Large intestine (tissue), 12 donors: ENCODE data around the gene TRIO. TPM values are rescaled to one million over a fixed set of nuclear protein-coding genes. Genes with fewer than 3 reads are reported as not detected.
"Not testable (repeated sequence)": the region's sequence is repeated elsewhere in the genome, so short reads cannot be mapped to it uniquely, and the experiment has no call there.

Experiments used
- DNase-seq, 2 donors: peaks; one replicate each; pipeline versions ENCODE4 v3.0.0 to v3.0.0-alpha.2; 2013
- H3K27ac ChIP-seq: one replicate; pipeline ENCODE4 v1.5.1; 2013; ENCODE audit warnings: low read length
- H3K27me3 ChIP-seq: 2 replicates; pipeline ENCODE4 v1.6.1; 2013; ENCODE audit warnings: low read length; ENCODE audit not compliant: control insufficient read depth, insufficient read depth
- H3K36me3 ChIP-seq: 2 replicates; pipeline ENCODE4 v1.6.1; 2013; ENCODE audit warnings: low read length; ENCODE audit not compliant: control insufficient read depth, insufficient read depth
- H3K4me1 ChIP-seq: one replicate; pipeline ENCODE4 v1.6.1; 2013; ENCODE audit warnings: low read length; ENCODE audit not compliant: control insufficient read depth, insufficient read depth
- H3K4me3 ChIP-seq: one replicate; pipeline ENCODE4 v1.5.1; 2013; ENCODE audit warnings: low read length
- H3K9me3 ChIP-seq: one replicate; pipeline ENCODE4 v1.6.1; 2013; ENCODE audit warnings: mild to moderate bottlenecking, low read depth, low read length, moderate library complexity; ENCODE audit not compliant: control insufficient read depth
- WGBS: methylation state at CpG from one replicate; pipeline ENCODE4 v1.1.5; 2013; ENCODE audit warnings: low lambda C conversion rate; ENCODE audit not compliant: insufficient coverage; 5-methylcytosine and 5-hydroxymethylcytosine counted together
- long read RNA-seq, 11 donors: transcript quantifications; one replicate each; lab custom pipeline, GENCODE V29; 2026
- polyA plus RNA-seq: library from polyadenylated mRNA; unstranded; fragments of 120-200 nt; gene quantifications from one replicate; pipeline ENCODE4 v1.2.1, GENCODE V29; 2013

TRIO gene
- 66.6 TPM for polyA plus RNA-seq
- long read RNA-seq, donor 1, partial matches to known transcripts = 0 of 1 reads
- long read RNA-seq, donor 1, other reads (novel, unspliced or antisense) = 0 of 1 reads
- long read RNA-seq, donor 2, partial matches to known transcripts = 0 of 4 reads
- long read RNA-seq, donor 2, other reads (novel, unspliced or antisense) = 0 of 4 reads
- long read RNA-seq, donor 3, partial matches to known transcripts = 0 of 5 reads
- long read RNA-seq, donor 3, other reads (novel, unspliced or antisense) = 0 of 5 reads
- long read RNA-seq, donor 4 = 0 reads
- long read RNA-seq, donor 5, partial matches to known transcripts = 0 of 4 reads
- long read RNA-seq, donor 5, other reads (novel, unspliced or antisense) = 0 of 4 reads
- long read RNA-seq, donor 6, partial matches to known transcripts = 0 of 2 reads
- long read RNA-seq, donor 6, other reads (novel, unspliced or antisense) = 0 of 2 reads
- long read RNA-seq, donor 7, partial matches to known transcripts = 6 of 11 reads
- long read RNA-seq, donor 7, other reads (novel, unspliced or antisense) = 0 of 11 reads
- long read RNA-seq, donor 8, partial matches to known transcripts = 0 of 5 reads
- long read RNA-seq, donor 8, other reads (novel, unspliced or antisense) = 0 of 5 reads
- long read RNA-seq, donor 9, partial matches to known transcripts = 5 of 8 reads
- long read RNA-seq, donor 9, other reads (novel, unspliced or antisense) = 0 of 8 reads
- long read RNA-seq, donor 10, partial matches to known transcripts = 0 of 1 reads
- long read RNA-seq, donor 10, other reads (novel, unspliced or antisense) = 0 of 1 reads
- long read RNA-seq, donor 11, partial matches to known transcripts = 0 of 2 reads
- long read RNA-seq, donor 11, other reads (novel, unspliced or antisense) = 0 of 2 reads

DNA sequence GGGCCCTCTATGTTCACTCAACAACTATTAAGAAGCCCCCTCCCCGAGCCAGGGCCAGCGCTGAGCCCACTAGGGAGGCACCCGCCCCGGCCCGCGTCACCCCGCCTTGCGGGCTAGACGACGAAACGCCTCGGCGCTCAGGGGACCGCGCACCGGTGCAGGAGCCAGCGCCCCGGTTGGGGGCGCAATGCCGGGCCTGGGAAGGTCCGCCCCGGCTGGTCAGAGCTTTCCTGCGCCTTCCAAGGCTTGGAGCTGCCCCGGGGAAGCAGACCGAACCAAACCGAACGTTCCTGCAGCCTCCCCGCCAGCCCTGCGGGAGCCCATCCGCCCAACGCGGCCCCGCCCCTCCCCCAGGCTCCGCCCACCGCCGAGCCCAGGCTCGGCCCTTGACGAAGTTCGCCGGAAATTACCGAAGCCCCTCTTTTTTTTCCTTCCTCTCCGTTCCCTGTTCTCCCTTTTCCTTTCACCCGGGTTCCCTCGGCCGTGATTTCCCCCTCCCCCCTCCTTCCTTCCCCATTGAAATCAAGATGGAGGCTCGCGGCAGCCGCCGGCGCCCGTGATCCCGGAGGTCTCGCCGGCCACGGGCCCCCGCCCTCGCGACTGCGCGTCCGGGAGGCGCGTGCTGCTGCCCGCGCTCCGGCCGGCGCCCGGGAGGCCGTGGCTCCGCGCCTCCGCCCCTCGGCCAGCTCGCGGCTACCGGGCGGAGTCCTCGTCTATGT, at the start of gene TRIO:
Gene TRIO, plus strand, starts transcription at position 516 of the 719 bp plus-strand sequence. CDS start 384 bp downstream, outside the sequence.
- DNase-seq = peak; percentile 87 to 94
- Histone ChIP-seq H3K4me3 (peak within 1 kb of the TSS; percentile 90), H3K4me1 (peaks cover 27% of the 10 kb centered on the region), H3K9me3 (no peaks in the 10 kb centered on the region), H3K36me3 (no peaks in the 10 kb centered on the region), H3K27ac (peak within 1 kb of the TSS; percentile 91), H3K27me3 (peaks cover 2% of the 10 kb centered on the region)
- no CpG with 5 or more reads among the region's 79 CpGs for WGBS

DNA sequence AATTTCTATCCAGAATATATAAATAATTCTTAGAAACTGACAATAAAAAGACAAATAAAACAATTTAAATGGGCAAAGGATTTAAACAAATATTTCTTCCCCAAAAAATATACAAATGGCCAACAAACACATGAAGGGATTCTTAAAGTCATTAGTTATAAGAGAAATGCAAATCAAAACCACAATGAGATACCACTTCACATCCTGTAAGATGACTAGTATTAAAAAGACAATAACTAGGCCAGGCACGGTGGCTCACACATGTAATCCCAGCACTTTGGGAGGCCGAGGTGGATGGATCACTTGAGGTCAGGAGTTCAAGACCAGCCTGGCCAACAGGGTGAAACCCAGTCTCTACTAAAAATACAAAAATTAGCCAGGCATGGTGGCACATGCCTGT, 45.8 kb upstream of the TRIO start:
- H3K27ac ChIP-seq, H3K4me1 ChIP-seq, H3K36me3 ChIP-seq, H3K9me3 ChIP-seq, H3K27me3 ChIP-seq, DNase-seq, H3K4me3 ChIP-seq: not testable (repeated sequence)
- WGBS = no CpG with 5 or more reads among the region's 2 CpGs

GRCh38 chr5:14097998-14098471, 45.1 kb upstream of the TRIO start:
- H3K27ac ChIP-seq = no peak overlapping the region

GRCh38 chr5:14100281-14100680, 42.9 kb upstream of the TRIO start:
- Histone ChIP-seq H3K36me3 (no peaks in the 10 kb centered on the region), H3K27me3 (peaks cover 3% of the 10 kb centered on the region), H3K4me3 (no peak overlapping the region), H3K27ac (no peak overlapping the region), H3K9me3 (peaks cover 2% of the 10 kb centered on the region), H3K4me1 (no peaks in the 10 kb centered on the region)
- 83% methylated on average over 3 of the region's 10 CpGs for WGBS
- DNase-seq = no peak

More at GRCh38 chr5:14097998-14098471, 45.1 kb upstream of the TRIO start:
- no peaks in the 10 kb centered on the region for H3K4me1 ChIP-seq
- DNase-seq = no peak
- H3K9me3 ChIP-seq = no peaks in the 10 kb centered on the region
- H3K4me3 ChIP-seq = no peak overlapping the region
- WGBS = 100% methylated on average over 1 of the region's 1 CpG
- H3K27me3 ChIP-seq = peaks cover 5% of the 10 kb centered on the region
- H3K36me3 ChIP-seq = no peaks in the 10 kb centered on the region

GRCh38 chr5:14101922-14102321, 41.2 kb upstream of the TRIO start:
- H3K4me1 ChIP-seq = no peaks in the 10 kb centered on the region
- no peaks in the 10 kb centered on the region for H3K36me3 ChIP-seq
- no peak overlapping the region for H3K4me3 ChIP-seq
- DNase-seq = no peak
- peaks cover 2% of the 10 kb centered on the region for H3K9me3 ChIP-seq
- H3K27ac ChIP-seq = no peak overlapping the region
- no CpG with 5 or more reads among the region's 2 CpGs for whole genome bisulfite sequencing
- peaks cover 3% of the 10 kb centered on the region for H3K27me3 ChIP-seq

GRCh38 chr5:14102666-14103065, 40.5 kb upstream of the TRIO start:
- Histone ChIP-seq H3K27me3 (peaks cover 3% of the 10 kb centered on the region), H3K4me1 (no peaks in the 10 kb centered on the region), H3K9me3 (peaks cover 2% of the 10 kb centered on the region), H3K36me3 (no peaks in the 10 kb centered on the region), H3K4me3 (no peak overlapping the region), H3K27ac (no peak overlapping the region)
- WGBS = no CpG with 5 or more reads among the region's 1 CpG
- no peak for DNase-seq

DNA sequence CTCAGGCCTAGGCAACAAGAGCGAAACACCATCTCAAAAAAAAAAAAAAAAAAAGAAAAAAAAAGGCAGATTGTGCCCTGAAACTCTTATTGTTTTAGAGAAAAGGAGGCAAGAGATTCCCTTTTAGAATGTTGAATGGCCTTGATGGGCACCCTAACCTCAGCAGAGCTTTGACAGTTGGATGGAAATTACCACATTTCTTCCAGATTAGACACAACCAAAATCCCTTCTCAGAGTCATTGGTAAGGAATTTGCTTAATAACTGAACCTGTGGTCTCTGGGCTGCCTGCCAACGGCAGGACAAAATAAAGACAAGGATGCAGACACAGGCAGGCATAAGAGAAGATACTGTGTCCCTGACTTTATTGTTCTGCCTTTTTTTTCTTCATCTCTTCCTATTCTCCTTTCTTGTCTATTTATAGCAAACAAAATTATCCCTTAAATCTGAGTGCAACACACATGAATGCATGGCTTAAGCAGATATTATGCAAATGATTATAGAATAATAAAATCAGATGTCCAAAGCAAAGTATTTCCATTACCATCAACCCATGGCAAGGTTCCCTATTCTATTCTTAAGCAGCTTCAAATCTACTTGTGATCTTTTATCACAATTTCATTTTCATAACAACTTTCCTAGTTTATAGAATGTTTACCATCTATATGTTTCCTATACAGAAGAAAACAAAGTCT, 37.3 kb upstream of the TRIO start:
- Histone ChIP-seq H3K27ac (no peak overlapping the region), H3K4me3 (no peak overlapping the region), H3K27me3 (no peaks in the 10 kb centered on the region), H3K4me1 (no peaks in the 10 kb centered on the region), H3K9me3 (peaks cover 2% of the 10 kb centered on the region), H3K36me3 (no peaks in the 10 kb centered on the region)
- WGBS = 100% methylated on average over 1 of the region's 2 CpGs
- DNase-seq = no peak

GRCh38 chr5:14107536-14107935, 35.6 kb upstream of the TRIO start:
- no peaks in the 10 kb centered on the region for H3K36me3 ChIP-seq
- no peak overlapping the region for H3K27ac ChIP-seq
- DNase-seq = no peak
- H3K4me3 ChIP-seq = no peak overlapping the region
- WGBS = 90% methylated on average over 2 of the region's 8 CpGs
- H3K4me1 ChIP-seq = no peaks in the 10 kb centered on the region
- H3K27me3 ChIP-seq = no peaks in the 10 kb centered on the region
- peaks cover 2% of the 10 kb centered on the region for H3K9me3 ChIP-seq

DNA sequence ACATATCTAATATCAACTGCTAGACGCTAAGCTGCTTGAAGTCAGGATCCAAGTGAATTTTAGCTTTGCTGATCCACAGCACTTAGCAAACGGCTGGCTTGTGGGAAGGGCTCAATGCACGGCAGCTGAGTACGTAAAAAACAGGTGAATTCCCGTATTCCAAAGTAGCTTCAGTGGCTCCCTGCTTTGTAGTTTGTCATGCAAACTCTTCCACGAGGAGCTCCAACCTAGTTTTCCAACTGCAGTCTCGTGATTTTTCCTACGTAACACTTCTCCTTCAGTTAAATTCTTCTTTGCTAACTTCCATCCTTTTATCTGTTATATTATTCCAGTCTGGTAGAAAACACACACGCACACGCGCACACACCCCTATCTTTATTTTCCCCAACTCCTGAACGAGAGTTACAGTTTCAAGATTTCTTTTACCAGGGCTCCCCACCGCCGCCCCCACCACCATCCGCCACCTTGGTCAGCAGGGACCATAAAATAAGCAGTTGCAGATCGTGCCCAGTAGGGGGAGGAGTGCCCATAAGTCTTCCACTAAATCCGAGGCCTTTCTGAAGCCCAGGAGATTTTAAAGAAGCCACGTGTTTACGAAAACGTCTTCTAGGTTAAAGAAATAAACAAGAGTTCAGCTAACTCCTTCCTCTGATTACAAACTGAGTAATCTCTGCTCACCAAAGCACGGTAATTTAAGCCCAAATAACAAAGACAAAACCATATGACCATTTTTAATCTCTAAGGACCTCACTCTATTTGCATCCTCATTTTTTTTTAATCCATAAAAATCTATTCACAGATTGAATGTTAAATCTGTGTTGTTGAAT, 34.8 kb upstream of the TRIO start:
- H3K9me3 ChIP-seq = no peaks in the 10 kb centered on the region
- H3K4me3 ChIP-seq = no peak overlapping the region
- WGBS = 13% methylated on average over 5 of the region's 21 CpGs
- no peaks in the 10 kb centered on the region for H3K36me3 ChIP-seq
- DNase-seq = peak; percentile 56 to 65
- peaks cover 4% of the 10 kb centered on the region for H3K4me1 ChIP-seq
- H3K27ac ChIP-seq = no peak overlapping the region
- no peaks in the 10 kb centered on the region for H3K27me3 ChIP-seq
